Stimulated activated CD8-positive, alpha-beta memory T cell treated with anti-CD3 and anti-CD28 coated beads, Interleukin-2, amount 100 ng/mL, for 48 hours (primary cell): ENCODE data around the gene MLLT10.

Experiments
- DNase-seq, 2 donors: peaks; one replicate each; pipeline ENCODE4 v3.0.0-alpha.2; 2020; ENCODE audit warnings: low read depth in 2 of 2

Gene MLLT10

DNA sequence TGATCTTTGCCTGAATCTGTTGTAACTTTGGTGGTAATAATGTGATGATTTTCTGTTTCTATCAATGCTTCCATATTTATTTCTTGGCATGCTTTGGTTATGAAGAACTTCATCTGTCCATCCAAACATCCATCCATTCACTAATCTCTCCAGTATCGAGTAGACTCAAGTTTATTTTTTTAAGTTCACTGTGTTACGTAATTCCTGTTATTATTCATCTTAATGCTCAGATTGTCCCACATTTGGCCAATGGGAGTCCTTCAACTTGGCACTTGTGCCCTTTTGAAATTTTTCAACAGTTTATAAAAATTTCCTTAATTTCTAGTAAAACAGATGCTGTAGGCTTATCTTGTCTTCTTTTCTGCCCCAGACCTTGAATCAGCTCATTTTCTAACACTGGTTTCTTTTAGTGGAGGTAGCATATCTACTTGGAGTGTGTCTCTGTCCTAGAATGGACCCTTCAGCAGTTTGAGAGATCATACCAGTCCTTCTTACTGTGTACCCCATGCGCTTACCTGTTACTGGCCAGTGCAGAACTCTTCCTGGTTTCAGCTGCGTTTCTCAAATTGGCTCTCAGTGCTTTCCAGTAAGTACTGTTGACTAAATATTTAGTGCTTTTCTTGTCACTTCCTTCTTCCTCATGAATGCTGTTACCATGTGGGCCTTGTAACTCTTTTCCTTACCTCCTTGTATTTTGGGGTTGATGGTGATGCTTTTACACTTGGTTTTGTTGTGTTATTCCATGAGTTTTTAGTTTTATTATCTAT is 100.8 kb downstream of the MLLT10 start:
- DNase-seq: no peak

GRCh38 chr10:21637795-21638194 is 103.8 kb downstream of the MLLT10 start:
- DNase-seq: no peak

DNA sequence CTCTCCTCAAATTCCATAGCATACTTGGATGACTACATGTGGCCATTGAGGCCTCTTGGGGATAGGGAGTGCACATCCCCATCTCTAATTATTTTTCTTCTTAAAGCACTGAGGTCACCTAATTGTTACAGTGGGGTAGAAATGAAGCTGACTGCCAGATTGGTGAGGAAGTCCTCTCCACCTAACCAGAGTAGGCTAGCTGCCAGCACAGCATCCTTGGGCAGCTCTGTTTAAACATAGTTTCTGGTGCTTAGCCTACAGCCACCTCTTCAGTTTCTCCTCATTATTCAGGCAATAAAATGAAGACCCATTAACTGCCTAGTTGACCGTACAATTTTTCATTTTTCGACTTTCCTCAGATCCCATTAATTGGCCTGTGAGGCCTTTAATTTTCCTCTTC is 104.6 kb downstream of the MLLT10 start:
- DNase-seq: no peak

- no peak for DNase-seq
Measured at GRCh38 chr10:21648040-21648439, 114.0 kb downstream of the MLLT10 start.

GRCh38 chr10:21649454-21649872 is 115.4 kb downstream of the MLLT10 start:
- DNase-seq: no peak

GRCh38 chr10:21650353-21650752 is 116.3 kb downstream of the MLLT10 start:
- DNase-seq: no peak

DNA sequence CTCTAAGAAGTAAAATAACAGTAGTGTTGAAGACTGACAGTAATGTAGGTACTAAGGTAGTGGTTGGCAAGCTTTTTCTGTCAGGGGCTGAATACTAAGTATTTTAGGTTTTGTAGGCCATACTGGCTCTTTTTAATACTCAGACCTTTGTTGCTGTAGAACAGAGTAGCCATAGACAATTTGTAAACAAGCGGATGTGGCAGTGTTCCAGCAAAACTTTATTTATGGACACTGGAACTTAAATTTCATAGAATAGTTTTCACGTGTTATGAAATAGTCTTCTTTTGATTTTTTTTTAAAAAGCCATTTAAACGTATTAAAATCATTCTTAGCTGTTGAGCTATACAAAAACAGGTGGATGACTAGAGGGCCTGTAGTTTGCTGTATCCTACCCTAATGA is 121.2 kb downstream of the MLLT10 start:
- no peak for DNase-seq

- no peak for DNase-seq
Measured at GRCh38 chr10:21655687-21656086, 121.7 kb downstream of the MLLT10 start.

GRCh38 chr10:21661087-21661486 is 127.1 kb downstream of the MLLT10 start:
- DNase-seq: no peak

- no peak for DNase-seq
Measured at GRCh38 chr10:21661935-21662334, 127.9 kb downstream of the MLLT10 start.

GRCh38 chr10:21662635-21663034 is 128.6 kb downstream of the MLLT10 start:
- no peak for DNase-seq

GRCh38 chr10:21668831-21669230 is 134.8 kb downstream of the MLLT10 start:
- no peak for DNase-seq

GRCh38 chr10:21670391-21670790 is 136.4 kb downstream of the MLLT10 start:
- no peak for DNase-seq

DNA sequence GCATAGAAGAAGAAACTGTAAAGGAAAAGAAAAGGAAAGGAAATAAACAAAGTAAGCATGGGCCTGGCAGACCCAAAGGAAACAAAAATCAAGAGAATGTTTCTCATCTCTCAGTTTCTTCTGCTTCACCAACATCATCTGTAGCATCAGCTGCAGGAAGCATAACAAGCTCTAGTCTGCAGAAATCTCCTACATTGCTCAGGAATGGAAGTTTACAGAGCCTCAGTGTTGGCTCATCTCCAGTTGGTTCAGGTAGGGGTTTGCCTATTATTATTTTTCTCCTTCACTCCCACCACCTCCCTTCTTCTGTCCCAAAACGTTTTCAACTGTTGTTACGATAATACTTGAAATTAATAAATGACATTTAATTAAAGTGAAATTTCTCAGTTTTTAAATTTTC is 139.6 kb downstream of the MLLT10 start:
- no peak for DNase-seq

DNA sequence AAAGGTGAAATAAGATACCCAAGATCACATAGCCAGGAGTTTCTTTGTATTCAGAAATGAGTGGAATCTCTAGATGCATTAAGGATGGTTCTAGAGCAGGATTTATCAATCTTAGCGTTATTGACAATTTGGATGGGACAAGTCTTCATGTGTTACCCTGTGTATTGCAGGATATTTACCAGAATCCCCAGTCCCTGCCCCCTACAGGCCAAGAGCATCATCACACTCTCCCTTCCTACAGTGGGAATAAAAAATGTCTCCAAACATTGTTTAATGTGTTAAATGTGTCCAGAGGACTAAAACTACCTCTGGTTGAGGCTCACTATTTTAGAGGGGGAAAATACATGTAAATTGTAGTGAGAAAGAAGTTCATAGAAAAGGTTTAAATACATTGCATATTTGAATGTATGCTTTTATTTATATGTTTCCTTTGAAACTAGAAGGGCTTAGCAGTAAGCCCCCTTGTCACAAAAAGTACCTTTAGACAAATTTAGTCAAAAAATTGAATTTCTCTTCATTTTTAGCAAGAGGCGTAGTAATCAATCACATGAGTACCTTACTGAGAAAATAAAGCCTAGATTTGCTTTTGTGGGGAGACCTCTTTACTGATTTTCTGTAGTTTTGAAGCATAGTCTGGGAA is 141.2 kb downstream of the MLLT10 start:
- peak in 1 of 2 donors; percentile 9 for DNase-seq

DNA sequence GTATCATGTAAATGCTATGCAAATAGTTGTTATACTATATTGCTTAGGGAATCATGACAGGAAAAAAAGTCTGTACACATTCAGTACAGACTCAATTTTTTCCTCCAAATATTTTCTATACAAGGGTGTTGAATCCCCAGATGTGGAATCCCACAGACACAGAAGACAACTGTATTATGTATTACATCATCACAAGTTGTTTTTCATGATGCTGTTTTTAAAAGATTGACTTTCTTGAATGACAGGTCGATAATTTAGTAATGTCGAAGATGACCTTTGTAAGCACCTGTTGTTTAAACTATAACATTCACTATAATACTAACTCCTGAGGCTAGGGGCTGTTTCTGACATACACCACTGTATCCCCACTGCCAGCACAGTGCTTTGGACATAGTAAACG is 143.5 kb downstream of the MLLT10 start:
- no peak for DNase-seq

DNA sequence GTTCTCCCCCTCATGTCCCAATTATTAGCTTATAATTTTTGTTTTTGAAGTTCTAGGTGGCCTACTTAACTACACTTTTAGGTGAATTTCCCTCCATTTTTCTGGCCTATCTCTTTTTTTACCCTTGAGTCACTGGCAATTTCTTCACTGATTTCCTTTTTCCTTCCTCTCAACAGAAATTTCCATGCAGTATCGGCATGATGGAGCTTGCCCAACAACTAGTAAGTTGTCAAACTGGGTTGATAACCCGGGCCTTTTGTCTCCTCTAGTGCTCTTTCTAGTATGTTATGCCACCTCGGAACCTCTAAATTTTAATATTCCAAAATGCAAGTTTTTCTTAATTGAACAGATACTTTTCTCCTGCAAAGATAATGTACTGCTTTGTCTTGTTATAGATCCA is 147.1 kb downstream of the MLLT10 start:
- no peak for DNase-seq

GRCh38 chr10:21687266-21688008 is 153.4 kb downstream of the MLLT10 start:
- DNase-seq: no peak

DNA sequence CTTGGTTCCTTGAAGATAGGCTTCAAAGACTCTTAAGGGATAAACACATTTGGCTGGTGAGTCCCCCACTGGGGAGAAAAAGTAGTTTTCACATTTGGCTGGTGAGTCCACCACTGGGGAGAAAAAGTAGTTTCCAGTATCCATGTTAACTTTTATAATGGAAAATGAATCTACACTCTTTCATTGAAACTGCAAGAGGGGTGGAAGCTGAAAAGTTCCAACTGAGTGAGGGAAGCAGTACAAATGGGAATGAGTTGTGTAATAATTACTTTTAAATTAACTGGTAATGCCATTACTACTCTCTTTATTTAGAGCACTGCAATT is 153.9 kb downstream of the MLLT10 start:
- DNase-seq: no peak

GRCh38 chr10:21688870-21689269 is 154.8 kb downstream of the MLLT10 start:
- no peak for DNase-seq

GRCh38 chr10:21689881-21690280 is 155.8 kb downstream of the MLLT10 start:
- no peak for DNase-seq

DNA sequence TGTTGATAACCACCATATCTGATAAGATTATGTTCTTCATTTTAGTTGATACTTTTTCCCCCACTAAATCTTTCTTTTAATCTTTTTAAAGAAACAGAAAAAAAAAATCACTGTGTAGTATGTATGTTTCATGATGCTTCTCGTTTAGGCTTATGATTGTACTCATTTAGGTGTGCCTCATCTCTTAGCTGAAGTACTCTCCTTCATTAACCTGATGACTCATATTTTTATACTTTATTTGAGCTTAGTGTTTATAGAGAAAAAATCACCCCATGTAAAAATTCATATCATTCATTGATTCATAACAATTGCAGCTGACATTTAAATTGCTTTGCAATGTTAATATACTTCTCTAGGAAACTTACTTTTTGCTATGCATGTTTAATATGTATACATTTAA is 158.9 kb downstream of the MLLT10 start:
- DNase-seq: no peak

GRCh38 chr10:21693418-21693817 is 159.4 kb downstream of the MLLT10 start:
- no peak for DNase-seq
